VCaP (cell line): ENCODE results near the gene MORC4.

Source experiments
- H3K27ac ChIP-seq: fragments of 450-650 bp; 2 replicates; pipeline ENCODE4 v1.5.1; 2017
- CTCF ChIP-seq: fragments of 450-650 bp; conservative IDR thresholded peaks from 2 replicates; pipeline ENCODE4 v1.5.1; 2017; ENCODE audit warnings: mild to moderate bottlenecking, moderate library complexity

The MORC4 gene

GRCh38 chrX:106952538-106952937 lies 47.5 kb downstream of the MORC4 start:
- no peak overlapping the region for H3K27ac ChIP-seq
- TF ChIP-seq CTCF = no peak

- no peak for TF ChIP-seq CTCF
- no peak overlapping the region for H3K27ac ChIP-seq
These were observed 47.9 kb downstream of the MORC4 start for GRCh38 chrX:106952089-106952488.

GRCh38 chrX:106951230-106951629 lies 48.8 kb downstream of the MORC4 start:
- H3K27ac ChIP-seq = no peak overlapping the region
- TF ChIP-seq CTCF = no peak

- TF ChIP-seq CTCF = no peak
- H3K27ac ChIP-seq = no peak overlapping the region
These were observed 49.6 kb downstream of the MORC4 start for GRCh38 chrX:106950381-106950780.

GRCh38 chrX:106949366-106949765 lies 50.6 kb downstream of the MORC4 start:
- no peak for TF ChIP-seq CTCF
- H3K27ac ChIP-seq = no peak overlapping the region

- TF ChIP-seq CTCF = no peak
- H3K27ac ChIP-seq = no peak overlapping the region
These were observed 51.4 kb downstream of the MORC4 start for GRCh38 chrX:106948641-106949040.

GRCh38 chrX:106946464-106946863 lies 53.5 kb downstream of the MORC4 start:
- H3K27ac ChIP-seq = no peak overlapping the region
- no peak for TF ChIP-seq CTCF

- H3K27ac ChIP-seq = no peak overlapping the region
- TF ChIP-seq CTCF = no peak
These were observed 59.9 kb downstream of the MORC4 start for GRCh38 chrX:106940068-106940467.
